H1 (cell line): ENCODE results near the gene TSPAN4. TPM values are rescaled to one million over a fixed set of nuclear protein-coding genes. Genes with fewer than 3 reads are reported as not detected.

Source experiments
- GTF2F1 ChIP-seq: IDR thresholded peaks from 2 replicates; pipeline ENCODE4 v1.6.1; 2012; ENCODE audit warnings: low read depth, low read length, improper control_type of control experiment, borderline replicate concordance
- HDAC6 ChIP-seq: IDR thresholded peaks from one replicate; pipeline ENCODE4 v1.7.1; 2012; ENCODE audit warnings: low read depth, mild to moderate bottlenecking, inconsistent platforms, low read length, moderate library complexity
- polyA plus RNA-seq, 7 experiments: library from polyadenylated mRNA; depleted of rRNA in 3 of 7; stranded (reverse) in 5 of 7; unstranded in 2 of 7; fragments of >200 nt in 5 of 7; fragments of 200-250 nt in 2 of 7; gene quantifications; 1 replicate in 5 of 7; 2 replicates in 1 of 7; 4 replicates in 1 of 7; pipeline versions ENCODE4 v1.2.1 to v1.2.3, GENCODE V29; 2011 to 2013; ENCODE audit warnings: missing spikeins in 2 of 7, mixed read lengths in 2 of 7
- total RNA-seq: library from RNA; stranded (reverse); fragmentation: NEBNext Ultra II Directional; extraction: Animal tissue kit (Norgen Biotek cat#: 25700); gene quantifications from 2 replicates; pipeline ENCODE4 v1.2.1, GENCODE V29; 2021

TSPAN4 gene
- total and polyA plus RNA-seq, 2 of the 8 experiments (the other 6 are each of a cell fraction or from before 2014, with no cell fraction given), result 74.1 to 145 TPM

DNA sequence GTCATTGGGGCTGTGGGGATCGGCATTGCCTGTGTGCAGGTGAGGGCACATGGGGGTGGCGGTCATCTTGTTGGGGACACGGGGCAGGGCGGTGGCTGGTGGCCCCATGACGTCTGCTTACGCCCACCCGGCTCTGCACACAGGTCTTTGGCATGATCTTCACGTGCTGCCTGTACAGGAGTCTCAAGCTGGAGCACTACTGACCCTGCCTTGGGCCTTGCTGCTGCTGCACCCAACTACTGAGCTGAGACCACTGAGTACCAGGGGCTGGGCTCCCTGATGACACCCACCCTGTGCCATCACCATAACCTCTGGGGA, 4.7 kb upstream of the TSPAN4 start (continued):
- TF ChIP-seq GTF2F1, result no peak
- TF ChIP-seq HDAC6, result no peak
- TF ChIP-seq, all 59 proteins: peak for 0
